HG02973 (cell line): ENCODE measurements around the gene PRMT2.

ENCODE experiments used
- ATAC-seq: cut with Tn5 transposase; IDR thresholded peaks from one replicate; pipeline ENCODE4 v1.9.1; 2021; ENCODE audit warnings: moderate library complexity; ENCODE audit not compliant: unreplicated experiment

PRMT2 gene

DNA sequence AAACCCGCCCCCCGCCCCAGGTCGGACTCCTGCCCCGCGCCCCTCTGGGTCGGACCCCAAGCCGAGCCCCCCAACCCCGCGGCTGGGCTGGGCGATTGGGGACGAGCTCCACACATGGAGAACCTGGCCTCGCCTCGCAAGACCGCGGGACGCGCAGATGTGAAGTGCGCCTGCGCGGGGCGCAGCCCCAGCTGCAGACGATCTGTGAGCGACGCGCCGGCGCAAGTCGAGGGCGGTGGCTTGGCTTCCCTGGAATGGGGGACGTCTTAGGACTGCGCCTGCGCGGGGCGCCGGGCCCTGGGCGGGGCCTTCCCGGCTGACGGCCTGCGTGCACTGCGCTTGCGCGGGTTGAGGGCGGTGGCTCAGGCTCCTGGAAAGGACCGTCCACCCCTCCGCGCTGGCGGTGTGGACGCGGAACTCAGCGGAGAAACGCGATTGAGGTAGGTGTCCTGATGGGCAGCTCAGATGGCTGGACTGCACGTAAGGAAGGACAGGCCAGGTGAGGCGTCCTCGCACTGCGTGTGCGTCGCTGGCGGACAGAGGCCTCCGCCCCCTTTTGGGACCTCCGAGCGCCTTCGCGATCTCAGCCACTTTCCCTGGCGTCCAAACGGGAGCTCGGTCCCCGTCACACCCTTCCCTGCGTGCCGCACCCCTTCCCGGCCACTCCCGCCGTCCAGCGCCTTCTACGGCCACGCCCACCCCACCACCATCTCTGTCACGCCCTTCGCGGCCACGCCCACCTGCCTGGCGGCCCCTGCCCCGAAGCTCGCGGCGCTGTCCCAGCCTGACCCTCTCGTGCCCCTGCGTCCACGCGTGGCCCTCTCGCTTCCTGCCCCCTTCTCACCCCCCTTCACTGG, at the start of gene PRMT2:
PRMT2 (plus strand) TSS at position 351 of the 857 bp plus-strand sequence. CDS start 1,278 bp downstream, outside the sequence.
- peak; percentile 81 for ATAC-seq

DNA sequence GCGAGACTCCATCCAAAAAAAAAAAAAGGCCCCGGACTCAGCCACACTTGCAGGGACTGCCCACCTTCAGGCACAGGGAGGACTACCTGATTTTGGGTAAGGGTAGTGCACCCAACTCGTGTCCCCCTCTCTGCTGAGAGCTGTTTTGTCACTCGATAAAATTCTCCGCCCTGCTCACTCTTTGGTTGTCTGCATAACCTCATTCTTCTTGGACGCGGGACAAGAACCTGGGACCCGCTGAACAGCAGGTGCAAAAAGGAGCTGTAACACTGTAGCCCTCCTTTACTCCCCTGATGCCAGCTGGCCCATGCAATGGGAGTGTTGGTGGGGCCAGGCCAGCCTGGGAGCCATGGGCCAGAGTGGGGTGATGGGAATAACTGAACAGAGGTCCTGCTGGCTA, 41.2 kb upstream of the PRMT2 start:
- no peak for ATAC-seq

GRCh38 chr21:46596201-46596600, 39.3 kb upstream of the PRMT2 start:
- ATAC-seq = no peak

DNA sequence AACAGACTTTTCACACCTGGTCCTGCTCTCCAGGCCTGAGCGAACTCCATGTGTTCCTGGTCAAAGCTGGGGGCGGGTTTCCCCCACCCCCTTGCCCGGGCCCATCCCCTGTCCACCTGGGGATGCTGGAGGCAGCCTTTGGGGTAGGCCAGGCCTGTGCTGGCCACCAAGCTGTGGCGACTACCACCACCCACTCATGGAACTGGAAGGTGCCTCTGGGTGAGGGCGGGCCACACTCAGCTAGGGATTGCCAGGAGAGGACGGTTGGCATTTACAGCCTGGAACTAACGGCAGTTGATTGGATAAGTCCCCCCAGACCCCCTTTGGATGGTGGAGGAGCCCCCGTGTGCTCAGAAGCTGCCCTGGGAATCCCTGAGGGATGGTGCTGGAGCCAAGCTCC, 38.4 kb upstream of the PRMT2 start:
- ATAC-seq = no peak

- ATAC-seq = no peak
These were observed 37.6 kb upstream of the PRMT2 start for GRCh38 chr21:46597896-46598343.

DNA sequence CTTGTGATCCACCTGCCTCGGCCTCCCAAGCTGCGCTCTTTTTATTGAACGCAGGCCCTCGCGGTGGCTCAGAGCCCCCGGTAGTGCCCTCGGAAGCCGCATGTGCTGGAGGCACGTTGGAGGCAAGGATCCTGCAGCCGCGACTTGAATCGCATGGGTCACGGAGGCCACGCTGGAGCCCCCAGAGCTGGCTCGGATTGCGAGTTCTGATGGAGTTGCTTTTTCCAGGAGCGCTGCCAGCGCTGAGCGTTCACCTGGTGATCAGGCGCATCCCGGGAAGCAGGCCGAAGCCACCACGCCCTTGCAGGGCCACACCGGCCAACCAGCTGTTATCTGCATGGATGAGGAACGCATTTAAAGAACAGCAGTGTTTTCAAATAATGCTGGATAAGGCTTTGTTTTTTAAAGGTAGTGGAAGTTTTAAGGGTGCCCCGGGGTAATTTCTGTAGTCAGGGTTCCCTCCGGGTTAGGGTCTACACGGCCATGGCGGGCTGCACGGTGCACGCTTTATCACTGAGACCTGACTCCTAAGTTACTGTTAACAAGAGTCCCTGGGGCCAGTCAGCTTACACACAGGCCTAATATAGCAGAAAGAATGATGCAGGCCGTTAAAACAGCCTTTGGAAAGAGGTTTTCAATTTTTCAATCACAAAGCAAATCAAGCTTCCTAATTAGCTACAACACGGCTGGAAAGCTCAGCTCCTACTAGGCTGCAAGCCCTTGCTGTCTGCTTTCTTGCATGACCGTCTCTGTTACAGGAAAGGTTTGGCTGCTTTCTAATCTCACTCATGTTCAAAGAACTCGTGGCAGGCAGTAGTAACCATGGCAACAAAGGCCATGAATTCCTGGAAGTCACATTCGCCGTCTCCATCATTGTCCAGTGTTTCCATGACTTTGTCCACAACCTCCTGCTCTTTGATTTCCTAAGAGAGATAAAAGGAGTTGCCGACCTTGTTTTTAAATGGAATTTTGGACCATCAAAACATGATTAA, 36.6 kb upstream of the PRMT2 start:
- no peak for ATAC-seq

DNA sequence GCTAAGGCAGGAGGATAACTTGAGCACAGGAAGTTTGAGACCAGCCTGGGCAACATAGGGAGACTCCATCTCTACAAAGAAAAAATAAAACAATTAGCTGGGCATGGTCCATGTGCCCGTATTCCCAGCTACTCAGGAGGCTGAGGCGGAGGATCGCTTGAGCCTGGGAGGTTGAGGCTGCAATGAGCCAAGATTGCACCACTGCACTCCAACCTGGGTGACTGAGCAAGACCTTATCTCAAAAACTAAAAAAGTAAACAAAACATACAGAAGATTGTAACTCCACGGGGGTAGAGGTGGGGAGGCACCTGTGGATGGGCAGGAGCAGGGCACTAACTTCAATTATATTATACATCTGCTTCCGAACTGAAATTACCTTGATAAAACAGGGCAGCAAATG, 35.2 kb upstream of the PRMT2 start:
- no peak for ATAC-seq

- no peak for ATAC-seq
These were observed 34.5 kb upstream of the PRMT2 start for GRCh38 chr21:46600978-46601377.

DNA sequence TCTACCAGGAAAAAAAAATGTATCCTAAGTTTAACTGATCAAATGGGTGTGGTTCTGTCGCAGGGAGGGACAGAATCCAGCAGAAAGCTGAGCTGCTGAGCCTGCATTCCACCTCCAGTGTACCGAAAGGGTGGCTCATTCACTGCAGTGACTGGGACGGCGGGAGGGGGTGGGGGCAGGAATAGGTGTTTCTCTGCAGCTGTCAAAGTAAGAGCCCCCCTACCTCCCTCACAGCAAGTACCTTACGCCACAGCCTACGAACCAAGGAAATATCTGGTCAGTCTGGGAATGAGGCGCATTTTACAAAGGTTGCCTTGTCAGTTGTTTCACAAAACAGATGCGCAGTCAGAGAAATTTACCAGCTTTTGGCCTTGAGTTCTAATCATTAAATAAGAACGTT, 32.2 kb upstream of the PRMT2 start:
- no peak for ATAC-seq

DNA sequence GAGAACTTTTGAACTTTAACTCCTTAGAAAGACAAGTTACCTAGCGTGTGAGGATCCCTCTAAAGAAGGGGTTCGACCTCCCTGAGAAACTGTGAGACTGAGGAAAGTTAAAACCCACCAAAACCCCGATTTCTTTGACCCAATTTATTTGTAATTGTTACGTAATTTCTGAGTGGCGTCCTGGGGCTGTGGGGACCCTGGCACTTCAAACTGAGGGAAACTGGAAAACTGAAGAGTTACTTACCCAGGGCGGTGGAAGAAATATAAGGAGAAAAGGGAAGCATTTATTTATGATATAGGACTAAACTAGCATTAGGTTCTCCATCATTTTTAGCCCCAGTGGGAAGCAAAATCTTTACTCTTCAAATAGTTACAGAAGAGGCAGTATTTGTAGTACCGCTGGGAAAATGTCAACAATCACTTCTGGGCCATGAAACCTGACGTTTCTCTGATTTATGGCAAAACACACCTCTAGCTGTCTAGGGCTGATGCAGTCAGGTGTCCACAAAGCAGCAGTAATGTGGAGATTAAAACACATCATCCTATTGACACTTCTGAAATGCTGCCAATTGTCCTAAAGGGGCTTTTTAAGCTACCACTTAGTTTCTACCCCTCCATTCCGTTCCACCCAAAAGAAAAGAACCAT, 31.0 kb upstream of the PRMT2 start:
- ATAC-seq = no peak

GRCh38 chr21:46604975-46605766, 30.3 kb upstream of the PRMT2 start, which contains the start of gene S100B:
TSS of gene S100B (minus strand) at chr21:46605082. CDS start at chr21:46602415, 2,667 bp downstream.
- ATAC-seq = no peak

DNA sequence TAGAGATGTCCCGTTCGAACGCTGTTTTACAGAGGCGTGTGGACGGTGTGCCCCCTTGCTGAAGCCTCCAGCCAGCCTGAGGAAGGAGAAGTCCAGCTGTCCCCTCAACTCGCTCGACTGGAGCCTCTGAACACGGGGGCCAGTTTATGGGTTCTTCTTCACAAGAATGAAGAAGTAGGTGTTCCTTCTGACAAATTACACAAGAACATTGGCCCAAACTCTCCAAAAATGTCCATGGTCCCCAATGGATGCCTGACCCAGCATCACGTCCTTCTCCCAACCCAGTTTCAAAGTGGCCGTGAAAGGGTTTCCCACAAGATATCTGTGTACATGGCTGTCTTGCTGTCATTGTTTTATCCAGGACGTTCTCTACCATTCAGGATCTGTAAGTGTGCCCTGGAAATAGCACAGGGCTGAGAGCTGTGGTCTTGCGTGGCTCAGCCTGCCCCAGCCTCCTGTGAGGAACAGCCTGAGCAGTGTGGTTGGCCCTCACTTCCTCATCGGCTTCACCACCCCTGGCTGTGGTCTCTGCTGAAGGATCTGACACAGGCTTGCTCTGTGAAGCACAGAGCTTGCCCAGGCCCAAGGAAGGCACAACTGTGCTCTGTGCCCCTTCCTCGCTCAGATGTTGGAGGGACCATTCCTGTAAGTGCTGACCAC, 29.6 kb upstream of the PRMT2 start:
- no peak for ATAC-seq

- no peak for ATAC-seq
These were observed 29.1 kb upstream of the PRMT2 start for GRCh38 chr21:46606427-46606813.

DNA sequence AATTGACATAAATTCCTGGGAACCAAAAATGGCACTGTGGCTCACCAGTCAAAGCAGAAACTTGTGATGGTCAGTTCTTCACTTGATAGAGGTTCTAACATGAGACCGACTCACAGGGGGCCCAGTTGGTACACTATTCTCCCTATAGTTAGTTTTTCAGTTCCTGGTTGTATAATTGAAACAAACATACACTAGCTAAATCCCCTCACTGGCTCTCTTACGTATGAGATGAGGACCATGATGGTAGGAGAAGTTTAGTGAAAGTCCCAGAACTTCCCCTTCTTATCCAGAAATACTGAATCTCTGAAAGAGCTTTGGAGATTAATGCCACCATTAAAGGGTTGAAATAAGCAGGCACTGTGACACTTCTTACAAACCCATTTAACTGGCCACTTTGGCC, 27.8 kb upstream of the PRMT2 start:
- ATAC-seq = no peak

DNA sequence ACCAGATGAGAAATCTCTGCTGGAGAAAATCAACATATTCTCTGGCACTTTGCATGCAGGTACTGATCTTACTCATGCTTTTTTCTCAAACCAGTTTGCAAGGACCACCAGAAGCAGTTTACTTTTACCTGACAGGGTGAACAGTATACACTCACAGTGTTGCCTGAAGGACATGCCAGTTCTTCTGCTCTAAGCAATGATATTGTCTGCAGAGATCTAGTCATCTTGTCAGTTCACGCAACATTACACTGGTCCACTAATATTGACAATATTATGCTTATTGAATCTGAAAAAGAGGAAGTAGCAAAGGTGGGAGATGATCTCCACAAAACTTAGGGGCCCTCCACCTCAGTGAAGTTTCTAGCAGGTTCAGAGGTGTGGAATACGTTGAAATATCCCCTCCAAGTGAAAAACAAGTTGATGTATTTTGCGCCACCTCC, 26.8 kb upstream of the PRMT2 start:
- ATAC-seq = no peak

- no peak for ATAC-seq
These were observed 25.3 kb upstream of the PRMT2 start for GRCh38 chr21:46610018-46610701.

- ATAC-seq = no peak
These were observed 22.1 kb upstream of the PRMT2 start for GRCh38 chr21:46613391-46613790.

DNA sequence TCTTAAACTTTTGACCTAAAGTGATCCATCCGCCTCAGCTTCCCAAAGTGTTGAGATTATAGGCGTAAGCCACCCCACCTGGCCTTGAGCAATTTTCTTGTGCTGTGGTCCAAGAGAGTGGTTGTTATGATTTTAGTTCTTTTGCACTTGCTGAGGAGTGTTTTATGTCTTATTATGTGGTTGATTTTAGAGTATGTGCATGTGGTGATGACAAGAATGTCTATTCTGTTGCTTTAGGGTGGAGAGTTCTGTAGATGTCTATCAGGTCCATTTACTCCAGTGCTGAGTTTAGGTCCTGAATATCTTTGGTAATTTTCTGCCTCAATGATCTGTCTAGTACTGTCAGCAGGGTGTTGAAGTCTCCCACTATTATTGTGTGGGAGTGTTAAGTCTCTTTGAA, 19.4 kb upstream of the PRMT2 start:
- ATAC-seq = no peak

GRCh38 chr21:46616656-46617055, 18.8 kb upstream of the PRMT2 start:
- ATAC-seq = no peak
